EL (cell line): ENCODE data around the gene SIX5.
"Not testable (repeated sequence)": the region's sequence is repeated elsewhere in the genome, so short reads cannot be mapped to it uniquely, and the experiment has no call there.

ENCODE experiments used
- DNase-seq: peaks from one replicate; pipeline ENCODE4 v3.0.0-alpha.2; 2016

The SIX5 gene

GRCh38 chr19:45768984-45769782, at the start of gene SIX5:
Gene SIX5, minus strand, starts transcription at chr19:45769252. Its CDS starts 408 bp downstream, at chr19:45768844.
- DNase-seq = peak; percentile 98

DNA sequence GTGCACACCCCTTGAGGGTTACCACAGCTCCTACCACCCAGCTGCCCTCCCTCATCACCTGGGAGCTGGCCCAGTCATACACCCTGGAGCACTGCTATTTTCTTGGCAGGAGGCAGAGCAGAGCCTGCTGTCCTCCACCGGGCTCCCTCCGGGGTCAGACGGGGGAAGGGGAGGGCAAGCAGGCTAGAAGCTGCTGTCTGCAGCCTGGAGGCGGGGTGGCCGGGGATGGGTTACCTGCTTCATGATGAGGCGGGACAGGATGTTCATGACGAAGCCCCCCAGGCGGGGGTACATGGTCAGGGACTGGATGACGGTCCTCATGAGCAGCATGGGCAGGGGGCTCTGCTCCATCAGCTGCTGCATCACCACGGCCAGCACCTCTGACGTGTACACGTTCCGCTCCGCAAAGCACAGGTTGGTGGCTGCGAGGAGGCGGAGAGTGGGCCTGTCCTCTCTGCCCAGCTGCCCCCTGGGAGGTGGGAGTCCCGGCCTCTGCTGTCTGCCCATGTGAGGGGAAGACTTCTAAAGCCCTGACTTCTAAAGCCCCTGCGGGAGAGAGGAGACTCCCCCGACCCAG, 48.8 kb upstream of the SIX5 start:
- peak; percentile 20 for DNase-seq

- DNase-seq = peak; percentile 93
Measured at GRCh38 chr19:45817010-45817724, 48.1 kb upstream of the SIX5 start.

- no peak for DNase-seq
Measured at GRCh38 chr19:45816236-45817009, 47.4 kb upstream of the SIX5 start.

GRCh38 chr19:45815481-45816216, 46.6 kb upstream of the SIX5 start:
- no peak for DNase-seq

GRCh38 chr19:45814851-45815480, 45.9 kb upstream of the SIX5 start, which contains the start of gene RSPH6A:
Gene RSPH6A, minus strand, starts transcription at chr19:45815308. Its CDS starts 132 bp downstream, at chr19:45815176.
- no peak for DNase-seq

DNA sequence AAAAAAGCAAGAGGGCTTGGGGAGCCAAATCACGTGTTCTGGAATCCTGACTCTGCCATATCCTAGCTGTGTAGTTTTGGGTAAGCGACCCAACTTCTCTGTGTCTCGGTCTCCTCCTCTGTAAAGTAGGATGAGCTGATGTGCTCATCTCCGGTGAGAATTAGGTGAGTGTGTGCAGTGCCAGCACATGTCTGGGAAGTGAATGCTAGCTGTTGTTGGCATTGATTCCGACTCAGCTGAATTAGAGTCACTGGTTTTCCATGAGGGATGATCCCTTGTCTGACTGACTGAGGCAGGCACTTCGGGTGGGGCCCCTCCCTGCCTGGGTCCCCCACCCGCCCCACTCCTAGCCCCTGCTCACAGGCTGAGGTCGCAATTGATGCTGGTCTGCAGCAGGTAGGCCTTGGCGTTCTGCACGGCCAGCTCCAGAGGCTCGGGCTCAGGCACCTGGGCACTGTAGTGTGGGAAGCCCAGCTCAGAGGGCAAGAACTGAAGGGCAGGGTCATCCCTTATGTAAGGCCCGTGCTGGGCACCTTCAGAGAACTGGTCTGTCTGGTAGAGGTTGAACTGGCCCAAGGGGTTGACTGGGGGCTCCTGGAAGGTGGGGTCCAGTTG, 45.2 kb upstream of the SIX5 start:
- DNase-seq = no peak

DNA sequence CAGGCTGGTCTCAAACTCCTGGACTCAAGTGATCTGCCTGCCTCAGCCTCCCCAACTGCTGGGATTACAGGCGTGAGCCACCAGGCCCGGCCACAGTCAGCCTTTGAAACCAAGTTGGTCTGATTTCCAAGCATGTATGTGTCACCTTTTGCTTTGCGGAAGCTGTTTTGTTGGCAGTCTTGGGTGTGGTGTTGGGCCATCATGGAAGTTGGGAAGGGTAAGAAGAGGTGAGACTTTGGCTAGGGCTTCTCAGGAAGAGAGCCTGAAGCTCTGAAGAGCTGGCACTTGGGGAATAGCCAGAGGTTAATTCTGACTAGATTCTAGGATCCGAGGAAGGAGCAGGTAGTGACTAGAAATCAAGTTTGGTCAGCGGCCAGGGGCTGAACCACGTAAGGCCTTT, 43.2 kb upstream of the SIX5 start:
- DNase-seq = no peak

GRCh38 chr19:45809643-45810159, 40.6 kb upstream of the SIX5 start:
- DNase-seq = peak; percentile 68

DNA sequence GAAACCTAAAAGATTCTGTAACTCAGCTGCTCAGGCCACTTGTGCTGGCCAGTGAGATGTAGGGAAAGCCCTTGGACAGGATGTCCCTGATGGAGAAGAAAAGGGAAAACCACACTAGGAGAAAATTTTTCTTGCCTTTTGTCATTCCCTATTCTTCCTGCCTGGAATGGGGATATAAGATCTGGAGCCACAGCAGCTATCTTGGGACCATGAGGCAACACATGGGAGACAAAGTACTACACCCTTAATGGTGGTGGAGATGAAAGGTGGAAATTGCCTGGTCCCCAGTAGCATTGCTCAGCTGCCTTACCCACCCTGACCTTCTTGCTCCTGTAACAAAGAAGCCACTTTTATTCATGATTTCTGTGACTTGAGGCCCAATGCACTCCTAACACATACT, 36.7 kb upstream of the SIX5 start:
- DNase-seq = no peak

GRCh38 chr19:45804959-45805230, 35.8 kb upstream of the SIX5 start:
- DNase-seq = no peak

DNA sequence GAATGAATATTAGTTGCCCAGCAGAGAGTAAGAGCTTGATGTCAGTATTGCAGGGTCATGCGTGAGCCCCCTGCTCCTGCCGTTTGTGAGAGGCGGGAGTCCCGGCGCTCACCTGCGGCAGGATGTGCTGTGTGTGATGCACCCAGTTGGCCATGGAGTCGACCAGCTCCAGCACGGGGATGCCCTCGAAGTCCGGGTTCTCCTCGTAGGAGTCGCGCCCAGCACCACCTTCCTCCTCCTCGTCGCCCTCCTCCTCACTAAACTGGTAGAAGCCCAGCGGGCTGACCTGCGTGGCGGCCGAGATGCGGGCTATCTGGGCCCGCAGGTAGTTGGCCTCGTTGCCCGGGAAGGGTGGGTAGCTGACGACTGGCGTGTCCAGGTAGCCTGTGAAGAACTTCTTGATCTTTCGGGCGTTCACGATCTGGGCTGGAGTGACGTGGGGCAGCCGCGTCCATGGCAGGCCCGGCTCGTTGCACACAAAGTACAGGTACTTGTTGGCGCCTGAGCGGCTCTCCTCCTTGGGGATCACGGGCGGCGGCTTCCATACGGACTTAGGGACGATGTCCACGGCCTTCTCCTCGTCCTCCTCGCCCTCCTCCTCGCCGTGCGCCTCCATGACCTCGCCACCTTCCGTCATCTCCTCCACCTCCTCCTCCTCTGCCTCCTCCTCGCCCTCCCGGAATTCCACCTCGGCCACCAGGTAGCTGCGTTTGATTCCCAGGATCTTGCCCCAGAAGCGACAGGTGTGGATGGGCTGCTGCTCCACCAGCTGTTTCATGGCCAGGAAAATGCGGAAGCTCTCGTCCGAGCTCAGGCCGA, 35.3 kb upstream of the SIX5 start:
- no peak for DNase-seq

GRCh38 chr19:45801603-45802175, 32.6 kb upstream of the SIX5 start:
- no peak for DNase-seq

GRCh38 chr19:45800070-45800553, 31.1 kb upstream of the SIX5 start:
- DNase-seq = peak; percentile 68

DNA sequence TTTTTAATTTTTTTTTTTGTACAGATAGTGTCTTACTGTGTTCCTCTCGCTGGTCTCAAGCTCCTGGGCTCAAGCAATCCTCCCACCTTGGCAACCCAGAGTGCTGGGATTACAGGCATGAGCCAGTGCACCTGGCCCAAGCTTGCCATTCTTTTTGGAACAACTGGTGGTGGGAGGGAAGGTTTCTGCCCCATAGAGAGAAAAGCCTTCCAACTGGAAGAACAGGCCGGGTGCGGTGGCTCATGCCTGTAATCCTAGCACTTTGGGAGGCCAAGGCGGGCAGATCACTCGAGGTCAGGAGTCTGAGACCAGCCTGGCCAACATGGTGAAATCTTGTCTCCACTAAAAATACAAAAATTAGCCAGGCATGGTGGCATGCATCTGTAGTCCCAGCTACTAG, 30.5 kb upstream of the SIX5 start:
- not testable (repeated sequence) for DNase-seq

DNA sequence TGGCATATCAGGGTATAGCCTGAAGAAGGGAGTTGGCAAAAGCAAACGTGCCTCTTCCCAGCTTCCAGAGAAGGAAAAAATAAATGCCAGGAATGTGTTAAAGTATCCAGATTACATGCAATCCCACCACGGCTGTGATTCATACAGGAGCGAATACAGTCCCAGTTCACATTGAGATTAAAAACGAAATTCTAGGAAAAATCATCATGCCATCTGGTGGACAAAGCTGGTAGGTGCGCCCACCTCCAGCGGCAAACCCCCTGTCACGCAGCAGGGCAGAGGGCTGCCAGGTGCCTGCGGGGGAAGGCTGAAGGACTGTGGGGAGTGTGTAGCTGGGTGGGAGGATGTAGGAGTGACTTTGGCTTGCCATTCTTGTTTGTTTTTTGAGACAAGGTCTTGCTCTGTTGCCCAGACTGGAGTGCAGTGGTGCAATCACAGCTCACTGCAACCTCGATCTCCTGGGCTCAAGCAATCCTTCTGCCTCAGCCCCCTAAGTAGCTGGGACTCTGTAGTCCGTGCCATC, 30.0 kb upstream of the SIX5 start:
- peak; percentile 84 for DNase-seq

GRCh38 chr19:45794627-45795026, 25.6 kb upstream of the SIX5 start:
- DNase-seq = no peak

DNA sequence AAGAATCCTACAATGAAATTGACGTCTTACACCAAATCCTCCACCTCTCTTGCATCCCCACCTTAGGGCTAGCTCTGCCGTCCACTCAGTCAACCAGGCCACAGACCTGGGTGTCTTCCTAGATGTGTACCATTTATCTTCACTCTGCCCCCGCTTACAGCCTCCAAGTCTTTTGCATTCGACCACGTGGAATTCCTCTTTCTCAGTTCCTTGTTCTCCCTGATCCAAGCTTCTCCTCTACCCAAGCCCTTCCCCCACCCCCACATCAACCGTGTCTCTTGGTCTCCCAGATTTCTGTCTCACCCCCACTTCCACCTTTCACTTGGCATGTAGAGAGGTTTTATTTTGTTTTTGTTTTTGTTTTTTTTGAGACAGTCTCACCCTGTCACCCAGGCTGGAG, 24.8 kb upstream of the SIX5 start:
- no peak for DNase-seq

GRCh38 chr19:45793178-45793564, 24.1 kb upstream of the SIX5 start:
- no peak for DNase-seq
